Caco-2 (cell line): Measurements from ENCODE around the gene DHRSX. TPM values are rescaled to one million over a fixed set of nuclear protein-coding genes. Genes with fewer than 3 reads are reported as not detected.

Experiments
- BruUV-seq: library from RNA; stranded (reverse); fragments of 400-500 nt; replicated peaks from 2 replicates; lab custom pipeline; 2021; lab: Mats Ljungman, UMichigan
- CTCF ChIA-PET: fragments of 300-600 bp; sonication (Branson Sonifier 250); formaldehyde crosslinking; loops from one replicate; lab custom pipeline; 2022; ENCODE audit warnings: antibody characterized with exemption; lab: Charles Lee
- POLR2A ChIA-PET: fragments of 300-600 bp; sonication (Branson Sonifier 250); formaldehyde crosslinking; loops from one replicate; lab custom pipeline; 2022; ENCODE audit warnings: antibody characterized with exemption; lab: Charles Lee
- DNase-seq, 2 experiments: peaks; one replicate each; pipeline versions ENCODE4 v3.0.0 to v3.0.0-alpha.2; 2020 to 2022
- H3K27me3 ChIP-seq: replicated peaks from 2 replicates; pipeline ENCODE4 v1.6.0; 2011; ENCODE audit warnings: low read length; ENCODE audit not compliant: control insufficient read depth, insufficient read depth
- H3K36me3 ChIP-seq: 2 replicates; pipeline ENCODE4 v1.5.1; 2011; ENCODE audit warnings: low read length; ENCODE audit not compliant: control insufficient read depth, insufficient read depth
- H3K4me1 ChIP-seq: fragments of 250-450 bp; sonication (Bioruptor Pico); 2 replicates; pipeline ENCODE4 v1.5.1; 2020; ENCODE audit warnings: mild to moderate bottlenecking
- H3K4me3 ChIP-seq: 2 replicates; pipeline ENCODE4 v1.5.1; 2011; ENCODE audit warnings: low read depth, mild to moderate bottlenecking, control low read depth, low read length
- H3K9me3 ChIP-seq: fragments of 250-450 bp; sonication (Bioruptor Pico); 2 replicates; pipeline ENCODE4 v1.5.1; 2020; ENCODE audit warnings: mild to moderate bottlenecking, moderate library complexity
- H3K27ac Mint-ChIP-seq: one replicate; pipeline ENCODE4 v1.8.0; 2022; ENCODE audit warnings: mixed read lengths; ENCODE audit not compliant: unreplicated experiment
- H3K27me3 Mint-ChIP-seq: one replicate; pipeline ENCODE4 v1.8.0; 2022; ENCODE audit warnings: mixed read lengths; ENCODE audit not compliant: insufficient read depth, unreplicated experiment
- H3K36me3 Mint-ChIP-seq: one replicate; pipeline ENCODE4 v1.8.0; 2022; ENCODE audit warnings: mild to moderate bottlenecking, mixed read lengths; ENCODE audit not compliant: insufficient read depth, unreplicated experiment
- H3K4me1 Mint-ChIP-seq: one replicate; pipeline ENCODE4 v1.8.0; 2022; ENCODE audit warnings: low read depth, mixed read lengths; ENCODE audit not compliant: unreplicated experiment
- H3K4me3 Mint-ChIP-seq: one replicate; pipeline ENCODE4 v1.8.0; 2022; ENCODE audit warnings: mild to moderate bottlenecking, moderate library complexity, mixed read lengths; ENCODE audit not compliant: unreplicated experiment
- H3K9me3 Mint-ChIP-seq: one replicate; pipeline ENCODE4 v1.8.0; 2022; ENCODE audit warnings: mixed read lengths; ENCODE audit not compliant: unreplicated experiment
- intact Hi-C: fragments of 100-400 bp; cut with micrococcal nuclease; formaldehyde crosslinking; loops from one replicate; pipeline ENCODE4 v1.10.0; 2022; ENCODE audit not compliant: unreplicated experiment
- total RNA-seq: library from RNA; stranded (reverse); gene quantifications from 2 replicates; pipeline ENCODE4 v1.2.3, GENCODE V29; 2022
- TF ChIP-seq, protein P1 (sequence below), 2 experiments: fragments of 200-600 bp in 1 of 2; IDR thresholded peaks; 1 replicate in 1 of 2; 2 replicates in 1 of 2; pipeline versions ENCODE4 v1.5.1 to v1.8.0; 2011 to 2022; ENCODE audit warnings: antibody characterized with exemption in 1 of 2, control low read depth in 1 of 2, inconsistent platforms in 1 of 2, low read depth in 1 of 2, low read length in 1 of 2, mild to moderate bottlenecking in 1 of 2, moderate library complexity in 1 of 2; ENCODE audit not compliant: insufficient read depth in 1 of 2, severe bottlenecking in 1 of 2, unreplicated experiment in 1 of 2

DHRSX gene
- total RNA-seq, 1 experiment from 2014 or later, result 64.1 TPM

DNA sequence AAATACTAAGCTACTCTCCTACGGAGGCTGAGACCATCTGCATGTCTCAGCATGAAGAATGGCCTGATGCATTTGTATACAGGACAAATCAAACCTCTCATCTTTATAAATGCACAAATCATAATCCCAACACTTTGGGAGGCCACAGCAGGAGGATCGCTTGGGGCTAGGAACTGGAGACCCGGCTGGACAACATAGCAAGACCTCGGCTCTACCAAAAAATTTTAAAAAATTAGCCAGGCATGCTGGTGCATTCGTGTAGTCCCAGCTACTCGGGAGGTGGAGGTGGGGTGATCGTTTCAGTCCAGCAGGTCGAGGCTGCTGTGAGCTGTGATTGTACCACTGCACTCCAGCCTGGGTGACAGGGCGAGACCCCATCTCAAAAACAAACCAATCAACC is 262.8 kb downstream of the DHRSX start:
- Histone ChIP-seq H3K27me3 (no peaks in the 10 kb centered on the region), H3K9me3 (no peaks in the 10 kb centered on the region), H3K36me3 (no peaks in the 10 kb centered on the region), H3K4me3 (no peak overlapping the region), H3K4me1 (peaks cover 18% of the 10 kb centered on the region)
- Mint-ChIP-seq H3K27ac (no peak overlapping the region), H3K4me1 (peaks cover 7% of the 10 kb centered on the region), H3K36me3 (peaks cover 7% of the 10 kb centered on the region), H3K27me3 (no peaks in the 10 kb centered on the region), H3K4me3 (no peak overlapping the region), H3K9me3 (no peaks in the 10 kb centered on the region)
- DNase-seq, result no peak
- intact Hi-C loops, result no loop called here
- TF ChIP-seq, protein P1, sequence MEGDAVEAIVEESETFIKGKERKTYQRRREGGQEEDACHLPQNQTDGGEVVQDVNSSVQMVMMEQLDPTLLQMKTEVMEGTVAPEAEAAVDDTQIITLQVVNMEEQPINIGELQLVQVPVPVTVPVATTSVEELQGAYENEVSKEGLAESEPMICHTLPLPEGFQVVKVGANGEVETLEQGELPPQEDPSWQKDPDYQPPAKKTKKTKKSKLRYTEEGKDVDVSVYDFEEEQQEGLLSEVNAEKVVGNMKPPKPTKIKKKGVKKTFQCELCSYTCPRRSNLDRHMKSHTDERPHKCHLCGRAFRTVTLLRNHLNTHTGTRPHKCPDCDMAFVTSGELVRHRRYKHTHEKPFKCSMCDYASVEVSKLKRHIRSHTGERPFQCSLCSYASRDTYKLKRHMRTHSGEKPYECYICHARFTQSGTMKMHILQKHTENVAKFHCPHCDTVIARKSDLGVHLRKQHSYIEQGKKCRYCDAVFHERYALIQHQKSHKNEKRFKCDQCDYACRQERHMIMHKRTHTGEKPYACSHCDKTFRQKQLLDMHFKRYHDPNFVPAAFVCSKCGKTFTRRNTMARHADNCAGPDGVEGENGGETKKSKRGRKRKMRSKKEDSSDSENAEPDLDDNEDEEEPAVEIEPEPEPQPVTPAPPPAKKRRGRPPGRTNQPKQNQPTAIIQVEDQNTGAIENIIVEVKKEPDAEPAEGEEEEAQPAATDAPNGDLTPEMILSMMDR (IDR thresholded peaks at IDR 0.05; ENCODE audit: insufficient read depth in 1 of 2, low read depth in 1 of 2, low read length in 1 of 2, severe bottlenecking in 1 of 2, unreplicated experiment in 1 of 2), result no peak
- POLR2A ChIA-PET, result no interaction called here
- no TSS peak for BruUV-seq
- CTCF ChIA-PET, result no interaction called here

DNA sequence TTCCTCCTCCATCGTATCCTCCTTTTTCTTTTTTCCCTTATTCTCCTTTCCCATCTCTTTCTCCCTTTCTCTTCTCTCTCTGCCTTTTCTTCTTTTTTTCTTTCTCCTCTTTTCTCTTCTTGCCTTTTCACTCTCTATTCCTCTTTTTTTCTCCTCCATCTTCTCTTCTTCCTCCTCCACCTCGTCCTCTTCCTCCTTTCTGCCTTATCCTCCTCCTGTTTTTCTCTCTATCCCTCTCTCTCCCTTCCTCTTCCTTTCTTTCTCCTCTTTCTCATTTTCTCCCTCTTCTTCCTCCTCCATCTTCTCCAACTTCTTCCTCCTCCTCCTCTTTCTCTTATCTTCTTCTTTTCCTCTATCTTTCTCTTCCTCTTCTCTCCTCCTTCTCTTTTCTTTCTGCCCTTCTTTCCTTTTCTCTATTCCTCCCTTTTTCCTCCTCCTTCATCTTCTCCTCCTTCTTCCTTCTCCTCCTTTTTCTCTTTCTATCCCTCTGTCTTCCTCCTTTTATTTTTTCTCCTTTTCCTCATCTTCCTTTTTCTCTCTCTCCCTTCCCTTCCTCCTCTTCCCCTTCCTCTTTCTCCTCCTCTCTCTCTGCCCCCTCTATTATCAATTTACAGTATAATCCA is 269.1 kb downstream of the DHRSX start:
- peaks cover 4% of the 10 kb centered on the region; the same call in 1 of the 2 replicates for H3K9me3 ChIP-seq
- Mint-ChIP-seq H3K9me3 (peaks cover 37% of the 10 kb centered on the region), H3K4me1 (no peaks in the 10 kb centered on the region), H3K4me3 (no peak overlapping the region), H3K27ac (no peak overlapping the region), H3K27me3 (no peaks in the 10 kb centered on the region), H3K36me3 (peaks cover 19% of the 10 kb centered on the region)
- H3K36me3 ChIP-seq, result no peaks in the 10 kb centered on the region
- BruUV-seq, result no TSS peak
- no peaks in the 10 kb centered on the region for H3K4me1 ChIP-seq
- no peak for DNase-seq
- no peaks in the 10 kb centered on the region for H3K27me3 ChIP-seq
- no peak overlapping the region for H3K4me3 ChIP-seq
- TF ChIP-seq, protein P1 (IDR thresholded peaks at IDR 0.05; ENCODE audit: insufficient read depth in 1 of 2, low read depth in 1 of 2, low read length in 1 of 2, severe bottlenecking in 1 of 2, unreplicated experiment in 1 of 2), result no peak
- POLR2A ChIA-PET, result no interaction called here
- CTCF ChIA-PET, result no interaction called here
- intact Hi-C loops, result no loop called here

DNA sequence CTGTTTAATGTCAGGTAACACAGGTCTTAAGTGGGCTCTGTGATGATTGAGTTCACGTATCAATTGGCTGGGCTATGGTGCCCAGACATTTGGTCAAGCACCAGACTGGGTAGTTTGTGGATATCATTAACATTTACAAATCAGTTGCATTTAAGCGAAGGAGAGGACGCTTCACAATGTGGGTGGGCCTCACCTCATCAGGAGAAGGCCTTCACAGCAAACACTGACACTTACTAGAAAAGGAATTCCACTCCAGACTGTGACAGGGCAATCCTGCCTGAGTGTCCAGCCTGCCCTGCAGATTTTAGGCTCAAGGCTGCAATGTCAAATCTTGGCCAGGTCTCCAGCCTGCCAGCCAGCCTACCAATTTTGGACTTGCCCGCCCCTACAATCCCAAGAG is 270.3 kb downstream of the DHRSX start:
- no peaks in the 10 kb centered on the region for H3K4me1 ChIP-seq
- Mint-ChIP-seq H3K9me3 (peaks cover 43% of the 10 kb centered on the region), H3K4me3 (no peak overlapping the region), H3K27ac (no peak overlapping the region), H3K36me3 (peaks cover 23% of the 10 kb centered on the region), H3K27me3 (no peaks in the 10 kb centered on the region), H3K4me1 (no peaks in the 10 kb centered on the region)
- CTCF ChIA-PET, result no interaction called here
- H3K9me3 ChIP-seq, result peaks cover 4% of the 10 kb centered on the region; the same call in 1 of the 2 replicates
- intact Hi-C loops, result no loop called here
- TF ChIP-seq, protein P1 (IDR thresholded peaks at IDR 0.05; ENCODE audit: insufficient read depth in 1 of 2, low read depth in 1 of 2, low read length in 1 of 2, severe bottlenecking in 1 of 2, unreplicated experiment in 1 of 2), result no peak
- POLR2A ChIA-PET, result no interaction called here
- no TSS peak for BruUV-seq
- no peaks in the 10 kb centered on the region for H3K36me3 ChIP-seq
- H3K4me3 ChIP-seq, result no peak overlapping the region
- no peak for DNase-seq
- no peaks in the 10 kb centered on the region for H3K27me3 ChIP-seq
